Heart left ventricle (tissue), 16 donors: ENCODE measurements around the gene CYP11A1. TPM values are rescaled to one million over a fixed set of nuclear protein-coding genes. Genes with fewer than 3 reads are reported as not detected.

Experiments
- ATAC-seq, 4 donors: fragments of 200-7000 bp; cut with Tn5 transposase; one replicate each; pipeline ENCODE4 v1.9.1; 2020 to 2022; ENCODE audit warnings: moderate library complexity in 4 of 4, mild to moderate bottlenecking in 3 of 4, moderate number of reproducible peaks in 1 of 4
- DNase-seq, 5 donors: peaks; one replicate each; pipeline ENCODE4 v3.0.0-alpha.2; 2020
- H3K27ac ChIP-seq, 12 donors: fragments of 200-600 bp; sonication (generic) in 4 of 12; one replicate each; pipeline versions ENCODE4 v1.5.0 to v1.8.0; 2016 to 2022; ENCODE audit warnings: mild to moderate bottlenecking in 2 of 12
- H3K27me3 ChIP-seq, 9 donors: fragments of 200-600 bp; sonication (generic) in 2 of 9; one replicate each; pipeline versions ENCODE4 v1.5.1 to v1.8.0; 2016 to 2022; ENCODE audit warnings: mild to moderate bottlenecking in 3 of 9
- H3K36me3 ChIP-seq, 9 donors: fragments of 200-600 bp; sonication (generic) in 2 of 9; one replicate each; pipeline versions ENCODE4 v1.5.0 to v1.8.0; 2018 to 2022; ENCODE audit warnings: mild to moderate bottlenecking in 2 of 9
- H3K4me1 ChIP-seq, 12 donors: fragments of 200-600 bp; sonication (generic) in 4 of 12; one replicate each; pipeline versions ENCODE4 v1.5.0 to v1.8.0; 2016 to 2022; ENCODE audit warnings: mild to moderate bottlenecking in 3 of 12
- H3K4me3 ChIP-seq, 12 donors: fragments of 200-600 bp; sonication (generic) in 4 of 12; one replicate each; pipeline versions ENCODE4 v1.5.0 to v1.8.0; 2017 to 2022; ENCODE audit warnings: mild to moderate bottlenecking in 9 of 12, moderate library complexity in 4 of 12
- H3K9me3 ChIP-seq, 12 donors: fragments of 200-600 bp; sonication (generic) in 4 of 12; one replicate each; pipeline versions ENCODE4 v1.5.0 to v1.8.0; 2016 to 2022; ENCODE audit warnings: mild to moderate bottlenecking in 1 of 12
- POLR2A ChIP-seq, 2 donors: fragments of 450-650 bp; IDR thresholded peaks; one replicate each; pipeline ENCODE4 v1.6.1; 2017; ENCODE audit warnings: antibody characterized with exemption in 2 of 2, mild to moderate bottlenecking in 2 of 2, moderate library complexity in 2 of 2
- WGBS, 4 donors: extraction: QIAGEN DNeasy Blood & Tissue Kit in 2 of 4; methylation state at CpG; one replicate each; pipeline versions ENCODE4 v1.1.5 to v1.1.7; 2013 to 2018; 5-methylcytosine and 5-hydroxymethylcytosine counted together
- intact Hi-C, 10 donors: fragments of 100-400 bp; cut with DNase I; formaldehyde crosslinking; loops; one replicate each; pipeline versions ENCODE4 v1.11.1 to v1.14.2; 2022
- polyA plus RNA-seq, 2 donors: library from polyadenylated mRNA; stranded (reverse); fragments of 200-250 nt; gene quantifications; one replicate each; pipeline ENCODE4 v1.2.3, GENCODE V29; 2013
- total RNA-seq, 9 donors: library from RNA; depleted of rRNA in 2 of 9; stranded (reverse); fragments of >200 nt in 2 of 9; fragmentation: NEBNext Ultra II Directional in 3 of 9; extraction: Animal tissue kit (Norgen Biotek cat#: 25700) in 3 of 9; gene quantifications; one replicate each; pipeline versions ENCODE4 v1.1.0 to v1.2.4, GENCODE V29; 2016 to 2023
- TF ChIP-seq, protein P1 (sequence below), 12 donors: fragments of 200-600 bp; sonication (generic) in 4 of 12; IDR thresholded peaks; one replicate each; pipeline versions ENCODE4 v1.5.0 to v1.8.0; 2018 to 2022; ENCODE audit warnings: antibody characterized with exemption in 12 of 12, mild to moderate bottlenecking in 5 of 12
- donor health status: ischemic (EF 13 %, LVEDD 7.1; RV severe dilation, severe dysfunction).
- donor health status: healthy with polysubstance abuse.
- donor health status: DM: no; HTN: yes; CAD: no.
- donor health status: DM: no; HTN: no; CAD: no.
- donor health status: ischemic (EF 25% LVEDD 6.9; RV normal size, moderate dysfunction).
- donor health status: ischemic (EF 25% LVEDD 5.7; RV mildly dilated, moderate dysfunction).
- donor health status: healthy.
- donor health status: DM: yes; HTN: yes; CAD: no.
- donor health status: ischemic (EF 35%, LVEDD 5.7; RV mildly dilated, moderate dysfunction).
- donor health status: nonischemic (EF 11% LVEDD 7.7; RV severe dilation, severe dysfunction).
- donor health status: DM: yes; HTN: yes; CAD: no.
- donor health status: PGD.
- donor health status: ischemic (EF 29% LVEDD 5.4; RV normal size, mild dysfunction).
- donor health status: nonischemic (EF 23%, LVEDD 6.1; RV moderate dilation, normal function).

CYP11A1 gene
- total and polyA plus RNA-seq, 11 donors, result 0.07 to 3.4 (median 0.87) TPM

DNA sequence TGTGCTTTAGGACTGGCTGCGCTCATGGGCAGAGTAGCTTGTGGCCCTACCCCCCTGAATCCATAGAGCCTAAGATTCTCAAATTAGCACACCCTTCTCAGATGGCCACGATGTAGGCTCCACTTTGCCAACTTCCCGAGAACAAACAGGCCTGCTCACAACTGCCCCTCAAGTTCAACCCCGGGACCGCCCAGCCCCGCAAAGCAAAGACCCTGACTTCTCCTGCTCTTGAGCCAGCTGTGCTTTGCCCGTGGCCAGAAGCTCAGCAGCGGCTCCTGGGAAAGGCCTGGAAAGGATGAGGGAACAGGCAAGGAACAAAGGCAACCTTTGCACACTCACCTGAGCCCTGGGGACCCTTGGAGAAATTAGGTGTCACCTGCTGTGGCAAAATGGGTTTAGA is 32.0 kb downstream of the CYP11A1 start:
- no peak overlapping the region for H3K27ac ChIP-seq
- H3K4me3 ChIP-seq, result no peak overlapping the region
- no peaks in the 10 kb centered on the region for H3K9me3 ChIP-seq
- ATAC-seq (no peak), DNase-seq (no peak)
- TF ChIP-seq, protein P1, sequence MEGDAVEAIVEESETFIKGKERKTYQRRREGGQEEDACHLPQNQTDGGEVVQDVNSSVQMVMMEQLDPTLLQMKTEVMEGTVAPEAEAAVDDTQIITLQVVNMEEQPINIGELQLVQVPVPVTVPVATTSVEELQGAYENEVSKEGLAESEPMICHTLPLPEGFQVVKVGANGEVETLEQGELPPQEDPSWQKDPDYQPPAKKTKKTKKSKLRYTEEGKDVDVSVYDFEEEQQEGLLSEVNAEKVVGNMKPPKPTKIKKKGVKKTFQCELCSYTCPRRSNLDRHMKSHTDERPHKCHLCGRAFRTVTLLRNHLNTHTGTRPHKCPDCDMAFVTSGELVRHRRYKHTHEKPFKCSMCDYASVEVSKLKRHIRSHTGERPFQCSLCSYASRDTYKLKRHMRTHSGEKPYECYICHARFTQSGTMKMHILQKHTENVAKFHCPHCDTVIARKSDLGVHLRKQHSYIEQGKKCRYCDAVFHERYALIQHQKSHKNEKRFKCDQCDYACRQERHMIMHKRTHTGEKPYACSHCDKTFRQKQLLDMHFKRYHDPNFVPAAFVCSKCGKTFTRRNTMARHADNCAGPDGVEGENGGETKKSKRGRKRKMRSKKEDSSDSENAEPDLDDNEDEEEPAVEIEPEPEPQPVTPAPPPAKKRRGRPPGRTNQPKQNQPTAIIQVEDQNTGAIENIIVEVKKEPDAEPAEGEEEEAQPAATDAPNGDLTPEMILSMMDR (IDR thresholded peaks at IDR 0.05), result no peak
- TF ChIP-seq POLR2A (IDR thresholded peaks at IDR 0.05), result no peak
- intact Hi-C loops, result no loop called here
- H3K4me1 ChIP-seq, result peaks cover 0 to 5% (median 0%) of the 10 kb centered on the region in 12 donors
- 89 to 93% (median 90%) methylated on average over 8 of the region's 8 CpGs for WGBS, 4 donors
- H3K36me3 ChIP-seq, result no peaks in the 10 kb centered on the region
- H3K27me3 ChIP-seq, result no peaks in the 10 kb centered on the region

DNA sequence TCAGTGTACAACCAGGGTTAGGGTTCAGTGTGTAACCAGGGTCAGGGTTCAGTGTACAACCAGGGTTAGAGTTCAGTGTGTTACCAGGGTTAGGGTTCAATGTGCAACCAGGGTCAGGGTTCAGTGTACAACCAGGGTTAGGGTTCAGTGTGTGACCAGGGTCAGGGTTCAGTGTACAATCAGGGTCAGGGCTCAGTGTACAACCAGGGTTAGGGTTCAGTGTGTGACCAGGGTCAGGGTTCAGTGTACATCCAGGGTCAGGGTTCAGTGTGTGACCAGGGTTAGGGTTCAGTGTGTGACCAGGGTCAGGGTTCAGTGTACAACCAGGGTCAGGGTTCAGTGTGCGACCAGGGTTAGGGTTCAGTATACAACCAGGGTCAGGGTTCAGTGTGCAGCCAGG is 33.3 kb downstream of the CYP11A1 start:
- Histone ChIP-seq H3K4me1 (no peaks in the 10 kb centered on the region), H3K9me3 (no peaks in the 10 kb centered on the region), H3K4me3 (no peak overlapping the region), H3K27me3 (no peaks in the 10 kb centered on the region), H3K36me3 (no peaks in the 10 kb centered on the region), H3K27ac (no peak overlapping the region)
- intact Hi-C loops, result no loop called here
- ATAC-seq (no peak), DNase-seq (no peak)
- TF ChIP-seq, protein P1 (IDR thresholded peaks at IDR 0.05), result no peak
- no peak for TF ChIP-seq POLR2A (IDR thresholded peaks at IDR 0.05)
- 69 to 97% (median 86%) methylated on average over 1 of the region's 1 CpG for WGBS, 4 donors

DNA sequence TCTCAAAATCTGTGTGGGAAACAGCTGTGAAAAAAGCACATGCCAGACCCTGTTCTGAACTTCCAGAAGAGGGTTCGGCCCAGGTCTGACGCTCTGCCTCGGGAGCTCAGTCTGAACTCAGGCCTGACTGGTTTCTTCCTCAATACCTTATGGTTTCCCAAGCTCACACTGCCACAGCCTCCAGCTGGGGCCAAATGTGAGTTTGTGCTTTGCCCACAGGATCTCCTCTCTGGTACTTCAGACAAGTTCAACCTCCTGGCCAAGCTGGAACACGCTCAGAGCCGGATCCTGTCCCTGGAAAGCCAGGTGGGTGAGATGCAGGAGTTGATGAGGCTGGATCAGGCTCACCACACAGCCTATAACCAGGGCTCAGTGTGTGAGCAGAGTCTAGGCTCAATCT is 33.8 kb downstream of the CYP11A1 start:
- Histone ChIP-seq H3K9me3 (no peaks in the 10 kb centered on the region), H3K27me3 (no peaks in the 10 kb centered on the region), H3K36me3 (no peaks in the 10 kb centered on the region), H3K4me3 (no peak overlapping the region), H3K27ac (no peak overlapping the region), H3K4me1 (no peaks in the 10 kb centered on the region)
- intact Hi-C loops, result no loop called here
- no peak for ATAC-seq
- peak in 1 of 5 donors; percentile 6 for DNase-seq
- WGBS, 4 donors, result 83 to 92% (median 86%) methylated on average over 4 to 5 of the region's 5 CpGs
- TF ChIP-seq, protein P1 (IDR thresholded peaks at IDR 0.05), result no peak

DNA sequence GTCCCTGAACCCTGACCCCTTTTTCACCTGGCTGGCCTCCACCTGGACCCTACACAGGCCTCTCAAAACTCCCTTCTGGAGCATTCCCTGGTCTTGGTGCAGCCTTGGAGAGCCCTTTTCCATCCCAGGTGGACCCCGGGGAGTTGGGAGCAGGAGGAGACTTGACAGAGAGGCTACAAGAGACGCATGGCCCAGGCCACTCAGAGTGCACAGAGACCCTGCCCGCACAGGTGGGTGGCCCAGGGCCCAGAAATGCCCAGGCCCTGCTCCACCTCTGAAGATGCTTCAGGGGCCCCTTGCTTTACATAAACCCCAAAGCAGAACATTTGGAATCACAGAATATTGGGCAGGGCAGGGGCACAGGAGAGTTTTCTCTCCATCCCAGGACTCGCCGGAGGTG is 34.4 kb downstream of the CYP11A1 start:
- WGBS, 4 donors, result 93 to 100% (median 97%) methylated on average over 4 to 5 of the region's 5 CpGs
- Histone ChIP-seq H3K27me3 (no peaks in the 10 kb centered on the region), H3K36me3 (no peaks in the 10 kb centered on the region), H3K9me3 (no peaks in the 10 kb centered on the region), H3K4me1 (no peaks in the 10 kb centered on the region), H3K27ac (no peak overlapping the region), H3K4me3 (no peak overlapping the region)
- intact Hi-C loops, result no loop called here
- ATAC-seq (no peak), DNase-seq (peak in 1 of 5 donors; percentile 13)
- TF ChIP-seq, protein P1 (IDR thresholded peaks at IDR 0.05), result no peak
- no peak for TF ChIP-seq POLR2A (IDR thresholded peaks at IDR 0.05)
